ENCODE measurements around the gene APLN. TPM values are rescaled to one million over a fixed set of nuclear protein-coding genes. Genes with fewer than 3 reads are reported as not detected.

The APLN gene
- total RNA-seq, 1 donor from 2014 or later = 5.6 TPM

DNA sequence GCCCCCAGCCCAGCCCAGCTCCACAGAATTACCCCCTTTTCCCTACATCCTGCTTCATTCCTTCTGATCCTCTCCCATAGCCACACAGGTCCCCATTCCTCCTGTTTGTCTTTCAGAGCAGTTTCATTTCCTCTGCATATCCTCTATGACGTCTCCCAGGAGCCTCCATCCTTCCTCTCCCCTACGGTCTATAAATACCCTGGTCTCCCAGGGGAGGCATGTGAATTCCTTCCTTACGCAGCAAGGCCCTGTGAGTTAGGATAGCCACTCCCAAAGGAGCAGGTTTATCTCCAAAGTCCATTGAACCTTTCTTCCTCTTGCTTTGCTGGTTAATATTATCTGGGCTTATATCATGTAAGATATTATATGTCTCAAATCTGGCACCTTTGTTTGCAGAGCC is 8.4 kb upstream of the APLN start:
- no peak for DNase-seq (ENCODE audit: low spot score)

DNA sequence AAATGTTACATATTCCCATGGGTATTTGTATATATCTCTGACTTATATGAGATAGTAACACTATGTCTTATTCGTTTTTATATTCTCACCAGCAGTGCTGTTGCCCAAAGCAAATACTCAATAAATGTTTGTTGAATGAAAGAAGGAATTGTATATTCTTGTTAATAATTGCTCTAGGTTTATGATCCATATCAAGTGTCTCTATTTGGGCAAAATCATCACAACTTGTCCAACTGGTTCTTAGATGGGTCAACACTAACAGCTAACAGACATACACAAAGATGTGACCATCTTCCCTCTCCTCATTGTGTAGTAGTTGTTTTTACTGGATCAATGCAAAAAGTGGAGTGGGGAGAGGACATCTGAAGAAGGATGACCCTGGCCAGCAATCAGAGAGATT is 6.6 kb upstream of the APLN start:
- no peak for DNase-seq (ENCODE audit: low spot score)

DNA sequence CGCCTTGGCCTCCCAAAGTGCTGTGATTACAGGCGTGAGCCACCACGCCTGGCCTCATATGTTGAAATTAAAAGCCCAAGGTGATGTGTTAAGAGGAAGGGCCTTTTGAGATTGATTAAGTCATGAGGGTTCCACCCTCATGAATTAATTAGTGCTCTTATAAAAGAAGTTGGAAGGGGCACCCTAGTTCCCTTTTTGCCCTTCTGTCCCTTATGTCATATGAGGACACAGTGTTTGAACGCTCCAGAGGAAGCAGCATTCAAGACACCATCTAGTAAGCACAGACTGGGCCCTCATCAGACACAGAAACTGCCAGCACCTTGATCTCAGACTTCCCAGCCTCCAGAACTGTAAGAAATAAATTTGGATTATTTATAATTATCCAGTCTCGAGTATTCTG is 5.1 kb upstream of the APLN start:
- DNase-seq (ENCODE audit: low spot score) = no peak

DNA sequence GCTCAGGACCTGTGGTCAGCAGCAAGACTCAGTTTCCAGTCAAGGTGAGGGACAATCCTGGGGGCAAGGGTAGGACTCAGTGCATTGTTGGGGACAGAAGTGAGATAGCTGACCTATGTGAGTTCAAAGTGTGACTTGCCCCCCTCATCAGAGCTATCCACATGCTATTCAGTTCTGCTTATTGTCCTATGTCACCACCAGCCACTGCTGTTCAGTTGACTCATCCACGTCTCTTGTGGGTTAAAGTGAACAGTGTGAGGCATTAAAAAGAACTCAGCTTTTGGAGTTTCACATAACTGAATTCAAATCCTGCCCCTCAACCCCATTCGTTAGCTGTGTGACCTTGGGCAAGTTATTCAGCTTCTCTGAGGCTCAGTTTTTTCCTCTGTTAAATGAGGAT is 4.4 kb upstream of the APLN start:
- DNase-seq (ENCODE audit: low spot score) = no peak

DNA sequence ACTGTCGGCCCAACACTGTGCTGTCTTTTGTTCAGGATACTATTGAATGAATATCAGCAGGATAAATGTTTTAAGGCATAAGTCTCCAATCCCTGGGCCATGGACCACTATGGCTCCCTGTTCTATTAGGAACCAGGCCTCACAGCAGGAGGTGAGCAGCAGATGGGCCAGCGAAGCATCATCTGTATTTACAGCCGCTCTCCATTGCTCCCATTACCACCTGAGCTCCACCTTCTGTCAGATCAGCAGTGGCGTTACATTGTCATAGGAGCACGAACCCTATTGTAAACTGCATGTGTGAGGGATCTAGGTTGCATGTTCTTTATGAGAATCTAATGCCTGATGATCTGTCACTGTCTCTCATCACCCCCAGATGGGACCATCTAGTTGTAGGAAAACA is 3.7 kb upstream of the APLN start:
- peak; percentile 47 for DNase-seq (ENCODE audit: low spot score)

DNA sequence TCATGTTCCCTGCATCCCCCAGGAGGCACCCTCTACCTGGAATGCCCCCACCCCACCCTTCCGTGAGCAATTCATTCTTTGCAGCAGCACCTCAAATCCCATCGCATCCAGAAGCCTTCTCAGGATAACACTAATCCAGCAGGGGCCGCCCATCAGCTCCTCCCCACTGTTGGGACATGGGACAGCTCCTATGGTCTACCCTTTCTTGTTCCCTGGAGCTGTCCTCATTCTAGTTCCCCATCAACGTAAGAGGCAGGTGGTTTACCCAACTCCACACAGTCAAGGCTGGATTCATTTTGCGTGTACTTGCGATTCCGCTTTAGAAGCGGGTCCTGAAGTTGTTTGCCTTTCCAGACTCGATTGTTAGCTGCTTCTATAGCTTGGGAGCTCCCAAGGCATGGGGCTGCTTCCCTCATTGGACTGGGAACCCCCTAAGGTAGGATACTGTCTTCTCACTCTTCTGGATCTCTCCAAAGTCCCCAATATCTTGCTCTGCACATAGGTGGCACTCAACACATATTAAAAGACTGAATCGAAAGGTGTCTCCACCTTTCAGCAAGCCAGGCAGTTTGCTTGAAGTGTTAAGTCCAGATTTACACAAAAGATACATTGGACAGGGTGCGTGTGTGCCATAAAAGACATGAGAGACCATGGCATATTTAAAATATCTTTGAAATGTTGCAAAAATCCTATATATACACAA is 942 bp upstream of the APLN start:
- peak; percentile 71 for DNase-seq (ENCODE audit: low spot score)

DNA sequence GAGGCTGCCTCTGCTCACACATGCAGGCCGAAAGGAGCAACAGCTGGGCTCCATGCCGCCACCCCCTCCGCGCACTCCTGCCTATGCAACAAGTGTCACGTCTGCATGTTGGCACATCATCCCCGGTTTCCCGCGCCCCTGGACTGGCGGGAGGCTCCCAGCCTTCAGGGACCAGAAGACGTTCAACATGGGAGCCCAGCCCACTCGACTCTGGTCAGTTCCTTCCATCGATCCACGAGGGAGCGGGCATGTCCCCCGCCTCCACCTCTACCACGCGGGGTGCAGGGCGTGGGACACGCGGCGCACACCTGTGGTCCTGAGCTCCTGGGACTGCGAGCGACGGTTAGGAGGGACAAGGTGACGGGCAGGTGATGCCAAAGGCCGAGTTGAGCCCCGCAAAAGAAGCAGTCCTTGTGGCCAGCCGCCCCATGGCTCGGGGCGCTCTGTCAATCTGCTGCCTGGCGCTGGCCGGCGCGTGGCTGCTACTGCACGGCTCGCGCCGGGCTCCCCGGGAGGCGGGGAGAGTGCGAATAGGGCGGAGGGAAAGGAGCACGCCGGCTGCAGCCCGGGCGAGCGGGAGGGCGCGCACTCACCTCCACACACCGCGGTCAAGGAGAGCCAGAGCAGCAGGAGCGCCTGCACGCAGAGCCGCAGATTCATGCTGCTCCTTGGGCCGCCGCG is 645 bp downstream of the APLN start:
- DNase-seq (ENCODE audit: low spot score) = peak; percentile 87

DNA sequence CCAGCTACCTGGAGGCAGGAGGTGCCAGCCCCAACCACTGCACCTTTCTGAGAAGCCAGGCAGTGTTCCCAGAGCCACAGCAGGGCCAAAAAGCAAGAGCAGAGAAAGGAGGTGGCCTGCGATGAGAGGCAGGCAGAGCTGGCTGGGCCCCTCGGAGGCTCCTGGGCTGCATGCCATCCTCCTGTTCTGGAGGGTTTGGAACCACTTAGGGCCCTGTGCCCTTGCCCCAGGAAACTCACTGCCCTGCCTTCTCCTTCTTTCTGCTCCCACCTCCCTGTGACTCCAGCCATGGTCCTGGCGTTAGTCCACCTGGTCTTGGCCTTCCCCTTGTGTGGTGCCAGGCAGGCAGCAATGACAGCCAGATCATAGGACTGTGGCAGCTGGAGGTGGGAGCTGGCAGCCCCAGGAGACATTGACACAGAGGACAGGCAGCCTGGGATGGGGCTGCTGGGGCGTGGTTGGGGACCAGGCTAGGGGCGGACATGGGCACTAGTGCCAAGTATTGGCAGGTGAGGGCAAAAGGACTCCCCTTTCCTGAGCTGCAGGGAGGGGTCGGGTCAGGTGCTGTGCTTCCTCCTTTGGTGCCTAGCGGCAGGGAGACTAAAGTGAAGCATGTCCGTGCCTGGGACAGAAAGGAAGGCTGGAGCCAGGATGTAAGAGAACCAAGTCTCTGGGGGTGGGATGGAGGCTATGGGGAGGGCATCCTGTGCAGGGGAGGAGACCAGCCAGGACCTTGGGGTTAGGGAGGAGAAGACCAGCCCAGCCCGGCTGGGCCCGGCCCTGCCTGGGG is 1.4 kb downstream of the APLN start:
- peak; percentile 87 for DNase-seq (ENCODE audit: low spot score)

DNA sequence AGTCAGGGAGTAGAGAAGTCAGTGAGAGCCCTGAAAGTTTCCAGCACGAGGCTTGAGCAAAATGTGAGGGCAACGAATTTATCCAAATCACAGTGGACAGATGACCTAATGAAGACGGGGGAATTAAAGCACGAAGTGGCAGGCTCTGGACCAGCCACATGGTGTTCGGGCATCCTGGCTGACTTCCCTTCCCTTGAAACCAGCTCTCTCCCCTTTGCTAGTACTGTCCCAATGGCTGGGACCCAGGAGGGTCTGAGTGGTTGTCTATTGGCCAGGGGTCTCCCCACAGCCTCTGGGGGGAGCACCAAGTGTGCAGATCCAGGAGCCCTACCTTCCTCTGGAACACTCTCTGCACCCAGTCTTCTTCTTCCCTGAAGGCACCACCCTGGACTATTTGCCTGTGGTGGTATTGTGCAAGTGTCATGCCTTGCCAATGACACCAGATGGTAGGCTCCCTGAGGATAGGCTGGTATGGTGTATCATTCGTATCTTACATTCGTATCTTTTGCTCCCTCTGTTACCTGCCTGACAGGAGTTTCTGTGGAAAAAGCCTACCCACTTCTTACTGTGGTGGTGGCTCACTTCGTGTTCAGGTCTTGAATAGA is 2.1 kb downstream of the APLN start:
- DNase-seq (ENCODE audit: low spot score) = peak; percentile 73

DNA sequence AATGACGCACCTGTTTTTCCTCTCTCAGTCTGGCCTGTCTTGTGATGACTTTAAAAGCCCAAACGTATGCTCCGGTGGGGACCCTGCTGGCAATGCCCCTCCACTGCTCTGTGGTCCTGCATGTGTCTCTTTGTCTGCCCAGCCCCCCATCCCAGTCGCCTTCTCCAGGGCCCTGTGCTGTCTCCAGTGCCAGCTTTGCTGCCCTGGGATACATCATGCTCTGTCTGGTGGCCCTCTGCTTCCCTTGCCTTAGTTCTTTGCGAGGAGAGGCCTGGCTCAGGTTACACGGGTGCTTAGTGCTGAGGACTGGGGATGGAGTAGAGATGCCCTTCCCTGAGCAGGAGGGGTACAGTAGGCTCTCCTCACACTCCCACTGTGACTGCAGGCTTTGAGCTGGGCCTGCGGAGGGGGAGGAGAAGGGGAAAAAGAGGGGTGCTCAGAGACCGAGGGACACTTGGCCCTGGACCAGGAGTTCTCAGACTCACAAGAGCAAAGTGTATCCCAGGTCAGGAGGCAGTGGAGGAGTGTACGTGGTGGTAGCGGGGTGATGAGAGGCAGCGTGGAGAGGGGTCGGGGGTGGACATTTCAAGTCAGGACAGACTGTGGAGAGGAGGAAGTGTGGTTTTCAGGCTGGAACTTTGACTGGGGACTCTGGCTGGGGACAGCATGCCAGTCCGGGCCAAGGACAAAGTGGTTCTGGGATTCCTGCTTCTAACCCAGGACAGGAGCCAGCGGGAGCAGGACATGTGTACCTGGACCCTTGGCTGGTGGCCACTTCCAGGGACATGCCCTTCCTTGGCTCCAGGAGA is 2.8 kb downstream of the APLN start:
- DNase-seq (ENCODE audit: low spot score) = peak; percentile 51

DNA sequence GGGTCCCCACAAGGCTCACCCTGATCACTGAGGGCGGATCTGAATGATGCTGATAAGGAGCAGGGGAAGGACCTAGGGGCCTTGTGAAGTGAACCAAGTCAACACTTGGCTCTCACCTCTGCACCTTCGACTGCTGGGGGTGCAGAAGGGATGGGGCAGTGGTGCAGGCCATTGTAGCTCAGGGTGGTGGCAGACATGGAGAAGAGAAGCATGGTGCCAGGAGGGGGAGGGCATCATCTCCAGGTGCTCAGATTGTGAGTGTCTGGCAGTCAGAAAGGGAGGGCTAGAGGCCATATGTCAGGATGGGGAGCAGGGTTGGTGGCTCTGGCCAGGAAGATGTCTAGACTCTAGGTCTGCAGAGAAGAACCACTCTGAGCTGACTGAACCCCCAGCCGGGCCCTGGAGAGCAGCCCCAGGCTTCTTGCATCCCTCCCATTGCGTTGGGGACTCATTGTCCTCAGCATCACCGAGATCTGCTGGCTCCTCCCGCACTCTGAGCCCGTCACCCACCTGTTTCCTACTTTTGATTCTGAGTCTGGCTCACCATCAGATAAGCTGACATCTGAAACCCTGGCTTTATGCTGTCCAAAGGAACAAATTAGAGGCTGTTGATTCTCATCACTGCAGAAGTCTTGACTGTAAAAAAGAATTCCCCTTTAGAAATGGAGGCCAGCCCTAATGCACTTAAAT is 3.8 kb downstream of the APLN start:
- DNase-seq (ENCODE audit: low spot score) = peak; percentile 81

DNA sequence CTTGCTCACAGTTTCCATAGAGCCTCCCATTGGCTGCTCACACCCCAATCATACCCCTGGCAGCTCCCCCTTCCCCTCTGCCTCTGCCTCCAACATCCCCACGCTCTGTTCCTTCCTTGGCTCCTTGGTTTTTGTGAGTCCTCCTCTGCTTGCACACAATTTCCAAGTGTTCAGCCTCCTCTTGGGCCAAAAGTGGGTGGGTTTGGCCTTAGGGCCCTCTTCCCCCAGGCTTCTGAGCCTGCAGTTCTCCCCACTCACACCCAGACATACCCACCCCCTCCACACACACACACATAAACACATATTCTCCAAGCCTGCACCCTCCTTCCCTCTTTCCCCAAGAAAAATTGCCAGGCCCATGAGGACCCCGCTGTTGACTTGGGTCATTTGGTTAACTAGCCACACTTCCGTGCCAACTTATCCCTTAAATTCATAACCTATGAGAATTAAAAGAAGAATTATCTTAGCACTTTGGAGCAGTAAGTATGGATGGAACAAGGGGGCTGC is 4.5 kb downstream of the APLN start:
- DNase-seq (ENCODE audit: low spot score) = peak; percentile 39

DNA sequence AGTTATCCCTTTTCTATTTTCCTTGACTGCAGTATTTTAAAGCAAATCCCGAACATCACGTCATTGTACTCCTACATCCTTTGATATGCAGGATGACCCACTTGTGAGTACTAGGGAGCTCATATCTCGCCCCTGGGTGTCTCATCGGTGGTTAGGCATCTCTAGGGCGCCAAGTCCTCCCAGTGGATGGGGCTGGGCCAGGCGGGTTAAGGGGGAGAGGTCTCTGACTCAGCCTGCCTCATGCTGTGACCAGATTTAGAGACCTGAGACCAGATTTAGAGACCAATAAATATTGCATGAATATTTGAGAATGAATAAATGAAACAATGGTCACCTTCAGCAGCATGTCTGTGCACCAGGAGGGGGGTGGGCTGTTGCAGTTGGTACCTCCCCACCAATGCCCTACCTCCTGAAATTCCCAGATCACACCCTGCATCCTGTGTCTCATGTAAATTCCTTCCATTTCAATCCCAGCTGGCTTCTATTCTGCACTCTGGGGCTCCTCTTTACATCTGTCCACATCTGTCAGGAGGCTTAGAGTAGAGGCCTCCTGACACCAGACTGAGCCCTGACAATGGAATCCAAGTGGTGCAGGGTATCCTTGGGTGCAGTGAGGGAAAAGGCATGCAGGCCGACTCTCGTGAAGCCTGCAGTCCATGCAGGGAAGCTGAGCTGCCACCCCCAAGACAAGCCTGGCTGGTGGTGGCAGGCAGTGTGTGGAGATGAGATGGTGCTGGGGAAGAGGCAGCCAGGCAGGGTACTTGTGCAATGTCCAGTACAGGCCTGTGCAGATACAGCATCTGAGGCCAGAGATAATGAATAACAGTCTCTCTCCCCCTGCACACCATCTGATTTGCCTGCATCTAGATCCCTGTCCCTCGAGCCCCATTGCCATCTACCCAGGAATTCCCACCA is 5.2 kb downstream of the APLN start:
- peak; percentile 62 for DNase-seq (ENCODE audit: low spot score)

DNA sequence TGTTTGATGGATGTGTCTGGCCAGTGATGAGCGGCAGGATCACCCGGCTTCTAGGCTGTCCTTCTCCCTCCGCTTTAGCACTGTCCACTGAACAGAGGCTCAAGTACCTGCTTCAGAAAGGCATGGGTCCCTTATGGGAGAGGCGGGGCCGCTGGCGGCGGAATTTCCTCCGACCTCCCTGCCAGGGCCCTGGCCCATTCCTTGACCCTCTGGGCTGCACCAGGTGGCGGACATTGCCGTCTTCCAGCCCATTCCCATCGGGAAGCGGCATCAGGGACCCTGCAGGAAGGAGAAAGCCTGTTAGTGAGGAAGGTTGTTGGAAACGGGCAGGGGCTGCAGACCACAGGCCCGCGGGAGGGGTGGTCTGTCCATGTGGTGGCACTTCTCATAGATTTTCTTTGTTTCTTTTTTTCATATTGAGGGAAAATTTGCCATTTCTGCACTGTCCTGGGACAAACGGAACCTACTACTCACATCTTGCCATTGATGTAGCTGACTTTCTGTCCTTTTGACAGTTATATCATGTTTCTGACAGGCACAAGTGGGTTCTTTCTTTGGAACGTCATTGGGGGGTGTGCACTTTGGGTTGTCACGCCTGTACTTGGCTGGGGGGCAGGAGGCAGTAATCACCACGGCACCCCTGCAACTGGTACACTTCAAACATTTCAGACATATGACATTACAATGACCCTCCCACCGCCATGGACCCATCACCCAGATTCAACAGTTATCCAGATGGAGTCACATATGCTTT is 6.1 kb downstream of the APLN start:
- peak; percentile 69 for DNase-seq (ENCODE audit: low spot score)

DNA sequence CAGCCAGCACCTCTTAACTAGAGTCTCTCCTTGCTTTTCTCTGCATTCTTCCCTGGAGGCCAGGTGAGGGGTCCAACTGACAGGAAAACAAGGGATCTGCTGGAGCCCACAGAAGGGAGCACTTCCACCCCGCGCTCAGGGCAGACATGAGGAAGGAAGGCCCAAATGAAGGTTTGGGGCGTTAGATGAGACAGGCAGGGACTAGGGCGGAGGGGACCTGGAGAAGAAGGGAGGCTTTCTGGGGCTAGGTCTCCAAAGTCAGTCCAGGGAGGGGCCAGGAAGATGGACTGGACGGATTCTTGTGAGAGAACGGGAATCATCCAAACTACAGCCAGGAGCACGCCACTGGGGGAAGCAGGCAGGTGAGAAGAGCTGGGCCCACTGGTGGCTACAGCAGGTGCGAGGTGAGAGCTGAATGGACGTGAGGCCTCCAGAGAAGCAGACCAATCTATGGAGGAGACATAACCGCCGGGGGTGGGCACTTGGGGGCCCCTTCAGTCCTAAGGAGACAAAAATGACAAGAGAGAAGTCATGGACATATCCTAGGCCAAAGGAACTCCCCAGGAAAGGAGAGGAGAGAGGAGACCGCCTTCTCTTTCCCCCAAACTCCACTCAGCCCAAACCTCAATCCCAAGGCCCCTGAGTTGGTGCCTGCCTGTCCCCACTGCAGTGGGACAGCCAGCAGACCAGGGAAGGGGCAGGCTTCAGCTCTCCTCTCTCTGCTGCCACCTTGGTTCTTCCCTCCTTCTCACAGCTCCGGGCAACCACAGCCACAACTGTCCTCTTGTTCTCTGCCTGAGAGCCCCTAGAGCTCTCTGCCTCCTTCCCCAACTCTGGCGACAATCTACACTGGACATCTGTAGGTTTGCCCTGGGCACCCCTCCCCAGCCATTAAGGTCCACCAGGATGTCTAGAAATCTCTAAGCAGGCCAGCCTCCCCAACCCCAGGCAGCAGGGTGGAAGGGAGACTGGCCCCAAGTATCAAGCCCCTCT is 7.0 kb downstream of the APLN start:
- peak; percentile 45 for DNase-seq (ENCODE audit: low spot score)

DNA sequence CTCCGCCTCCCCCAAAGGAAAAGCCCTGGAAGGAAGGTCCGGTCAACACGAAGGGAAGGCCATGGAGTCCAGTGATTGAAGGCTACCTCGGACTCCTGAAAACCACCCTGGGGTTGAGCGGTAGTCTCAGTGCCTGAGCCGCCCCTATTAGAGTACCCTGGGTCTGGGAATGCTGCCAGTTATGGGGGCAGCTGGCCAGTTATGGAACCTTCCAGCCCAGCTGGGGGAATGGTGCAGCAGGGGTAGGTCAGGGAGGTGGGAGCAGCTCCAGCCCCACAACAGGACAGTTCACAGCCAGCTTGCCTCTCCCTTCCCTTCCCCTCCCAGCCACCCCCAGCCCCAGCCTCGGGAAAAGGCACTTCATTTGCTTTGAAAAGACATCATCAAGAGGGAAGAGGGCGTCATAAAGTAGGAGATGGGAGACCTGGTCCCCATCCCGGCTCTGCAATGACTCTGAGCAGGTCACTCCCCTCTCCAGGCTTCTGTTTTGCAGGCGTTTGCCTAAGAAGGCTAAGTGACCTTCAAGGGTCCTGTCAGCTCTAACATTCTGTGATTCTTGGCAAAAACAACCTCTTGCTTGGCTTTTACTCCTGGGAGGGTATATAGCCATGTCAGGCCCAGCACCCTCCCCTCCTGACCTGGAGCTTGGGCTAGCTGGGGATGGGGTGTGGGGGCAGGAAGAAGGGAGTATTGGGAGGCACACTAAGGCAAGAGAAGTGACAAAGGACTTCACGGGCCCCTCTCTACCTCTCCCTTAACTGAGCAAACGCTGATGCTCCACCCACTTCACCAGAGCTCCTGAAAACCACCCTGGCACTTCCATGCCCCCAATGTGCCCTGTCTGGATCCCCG is 8.0 kb downstream of the APLN start:
- peak; percentile 68 for DNase-seq (ENCODE audit: low spot score)
